ENCODE results near the gene CCDC92B. TPM values are rescaled to one million over a fixed set of nuclear protein-coding genes. Genes with fewer than 3 reads are reported as not detected.
"Not testable (repeated sequence)": the region's sequence is repeated elsewhere in the genome, so short reads cannot be mapped to it uniquely, and the experiment has no call there.

Gene CCDC92B
- total RNA-seq, 1 donor from 2014 or later, result 0.20 TPM

- H3K27me3 ChIP-seq, result no peaks in the 10 kb centered on the region
- no peaks in the 10 kb centered on the region for H3K4me1 ChIP-seq
- H3K4me3 ChIP-seq, result no peak overlapping the region
- intact Hi-C loops (cut with DNase I), result no loop called here
- no peaks in the 10 kb centered on the region for H3K9me3 ChIP-seq
- ATAC-seq, result no peak
- no peak for TF ChIP-seq CTCF (IDR thresholded peaks at IDR 0.05)
- H3K27ac ChIP-seq, result no peak overlapping the region
- DNase-seq, result peak; percentile 54
- H3K36me3 ChIP-seq, result peaks cover 82% of the 10 kb centered on the region
These were observed 49.4 kb downstream of the CCDC92B start for GRCh38 chr17:2700030-2700490.

- ATAC-seq; H3K27ac ChIP-seq; H3K9me3 ChIP-seq; H3K4me1 ChIP-seq; H3K27me3 ChIP-seq; intact Hi-C loops (cut with DNase I); H3K4me3 ChIP-seq: not testable (repeated sequence)
- peaks cover 86% of the 10 kb centered on the region for H3K36me3 ChIP-seq
- peak; percentile 40 for DNase-seq
These were observed 50.1 kb downstream of the CCDC92B start for GRCh38 chr17:2699216-2699805.

DNA sequence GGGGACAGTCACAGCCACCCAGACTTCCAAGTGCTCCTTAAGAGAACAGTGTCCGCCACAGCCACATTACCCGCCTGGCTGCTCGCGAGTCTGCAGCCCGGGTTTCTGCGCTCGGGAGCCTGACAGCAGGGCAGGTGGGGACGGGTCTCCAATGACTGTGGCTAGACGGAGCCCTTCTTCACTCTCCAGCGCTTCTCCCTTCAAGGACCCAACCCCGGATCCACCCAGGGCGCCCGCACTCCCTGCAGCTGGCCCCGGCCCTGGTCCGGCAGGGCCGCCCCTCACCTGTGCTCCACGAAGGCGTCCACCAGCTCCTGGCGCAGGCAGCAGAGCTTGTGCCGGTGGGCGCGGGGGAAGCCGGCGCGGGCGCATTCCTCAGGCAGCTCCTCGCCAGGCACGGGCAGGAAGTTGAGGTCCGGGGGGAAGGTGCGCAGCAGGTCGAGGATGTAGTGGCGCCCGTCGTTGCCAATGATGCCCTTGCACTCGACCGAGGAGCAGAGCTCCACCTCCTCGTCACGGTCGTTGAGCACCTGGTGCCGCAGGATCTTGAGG lies 51.8 kb downstream of the CCDC92B start:
- Histone ChIP-seq H3K27ac (no peak overlapping the region), H3K9me3 (no peaks in the 10 kb centered on the region), H3K4me1 (no peaks in the 10 kb centered on the region), H3K36me3 (peaks cover 86% of the 10 kb centered on the region), H3K4me3 (no peak overlapping the region), H3K27me3 (no peaks in the 10 kb centered on the region)
- no peak for TF ChIP-seq CTCF (IDR thresholded peaks at IDR 0.05)
- ATAC-seq, result no peak
- intact Hi-C loops (cut with DNase I), result no loop called here
- DNase-seq, result no peak

DNA sequence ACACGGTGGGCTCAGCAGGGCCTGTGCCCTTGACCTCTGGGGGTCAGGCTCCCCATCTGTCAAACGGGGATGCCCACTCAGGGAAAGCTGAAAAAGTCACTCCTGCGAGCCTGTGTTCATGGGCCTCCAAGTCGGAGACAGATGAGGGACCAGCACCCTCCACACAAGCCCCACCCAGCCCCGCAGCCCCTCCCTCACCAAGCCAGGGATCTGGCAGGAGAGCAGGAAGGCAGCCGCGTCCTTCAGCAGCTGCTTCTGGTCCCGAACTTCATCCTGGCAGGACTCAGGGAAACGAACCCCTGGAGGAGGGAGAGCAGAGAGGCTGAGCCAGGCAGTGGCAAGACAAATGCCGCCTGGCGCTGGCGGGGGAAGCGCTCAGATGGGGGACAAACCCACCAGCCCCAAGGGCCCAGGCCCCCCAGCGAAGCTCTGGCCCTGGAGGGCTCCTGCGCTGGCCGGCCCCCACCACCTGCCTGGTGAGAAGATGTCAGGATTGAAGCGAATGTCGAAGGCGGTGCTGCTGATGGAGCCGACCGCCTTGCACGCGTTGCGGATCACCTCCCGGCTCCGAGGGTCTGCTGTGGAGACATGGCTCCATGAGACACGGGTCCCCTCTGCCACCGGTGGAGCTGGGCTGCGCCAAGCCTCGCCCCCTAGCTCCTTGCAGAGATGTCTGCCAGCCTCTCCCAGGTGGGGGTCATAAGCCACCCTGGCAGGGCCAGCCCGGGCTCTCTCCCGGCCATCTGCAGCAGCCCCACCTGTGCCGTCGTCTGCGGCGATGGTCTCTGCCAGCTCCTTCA lies 53.3 kb downstream of the CCDC92B start:
- intact Hi-C loops (cut with DNase I), result no loop called here
- peak; percentile 63 for DNase-seq

DNA sequence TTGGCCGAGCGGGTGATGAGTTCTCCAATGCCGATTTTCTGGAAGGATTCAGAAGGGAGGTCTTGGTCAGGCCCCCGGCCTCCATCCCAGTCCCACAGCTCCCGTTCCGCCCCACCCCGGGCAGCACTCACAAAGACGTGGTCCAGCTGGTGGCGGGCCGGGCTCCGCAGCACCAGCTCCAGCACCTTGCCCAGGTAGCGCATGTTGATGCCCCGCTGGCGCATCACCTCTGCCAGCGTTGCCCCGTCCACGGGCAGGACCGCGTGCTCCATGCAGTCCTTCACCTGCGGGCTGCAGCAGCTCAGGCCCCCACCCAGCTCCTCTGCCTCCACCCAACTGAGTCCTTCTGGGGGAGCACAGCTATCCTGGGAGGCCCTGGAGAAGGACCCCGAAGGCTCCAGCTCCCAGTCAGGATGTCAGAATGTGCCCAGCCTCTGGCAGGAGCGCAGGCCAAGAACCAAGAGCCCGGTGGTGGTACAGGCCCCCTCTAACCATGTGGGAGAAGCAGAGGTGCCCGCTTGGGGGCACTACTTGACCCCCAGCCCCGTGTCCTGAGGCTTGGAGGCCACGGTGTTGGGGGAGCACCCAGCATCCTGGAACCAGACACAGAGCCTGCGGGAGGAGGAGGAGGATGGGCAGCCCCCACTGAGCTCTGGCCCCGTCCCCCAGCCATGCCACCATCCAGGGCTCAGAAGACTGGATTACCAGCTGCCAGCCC lies 54.0 kb downstream of the CCDC92B start:
- H3K36me3 ChIP-seq, result peaks cover 83% of the 10 kb centered on the region
- H3K4me3 ChIP-seq, result no peak overlapping the region
- intact Hi-C loops (cut with DNase I), result no loop called here
- H3K4me1 ChIP-seq, result no peaks in the 10 kb centered on the region
- DNase-seq (peak; percentile 66), ATAC-seq (no peak)
- no peak for TF ChIP-seq CTCF (IDR thresholded peaks at IDR 0.05)
- no peak overlapping the region for H3K27ac ChIP-seq
- no peaks in the 10 kb centered on the region for H3K27me3 ChIP-seq
- no peaks in the 10 kb centered on the region for H3K9me3 ChIP-seq

More for the DNA sequence above, 53.3 kb downstream of the CCDC92B start:
- Histone ChIP-seq H3K36me3 (peaks cover 83% of the 10 kb centered on the region), H3K4me3 (no peak overlapping the region), H3K4me1 (no peaks in the 10 kb centered on the region), H3K9me3 (no peaks in the 10 kb centered on the region), H3K27ac (no peak overlapping the region), H3K27me3 (no peaks in the 10 kb centered on the region)
- no peak for ATAC-seq
- no peak for TF ChIP-seq CTCF (IDR thresholded peaks at IDR 0.05)
